ENCODE results near the gene LDLRAD3.

Gene LDLRAD3

DNA sequence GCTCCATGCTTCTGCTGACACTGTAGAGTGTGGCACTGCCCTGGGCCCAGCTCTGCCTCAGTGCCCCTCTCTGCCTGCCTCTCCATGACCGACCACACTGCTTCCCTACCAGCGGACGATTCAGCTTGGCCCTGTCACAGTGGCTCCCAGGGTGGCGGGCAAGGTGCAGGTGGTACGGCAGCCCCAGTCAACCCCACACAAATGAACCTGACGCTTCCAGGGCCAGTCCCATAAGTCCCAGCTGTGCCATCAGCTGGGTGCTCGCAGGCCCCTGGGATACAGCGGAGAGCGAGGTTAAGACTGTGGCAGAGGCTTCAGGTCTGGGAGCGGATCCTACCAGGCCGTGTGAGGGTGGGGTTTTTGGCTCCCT lies 134.8 kb downstream of the LDLRAD3 start:
- no peak for DNase-seq

DNA sequence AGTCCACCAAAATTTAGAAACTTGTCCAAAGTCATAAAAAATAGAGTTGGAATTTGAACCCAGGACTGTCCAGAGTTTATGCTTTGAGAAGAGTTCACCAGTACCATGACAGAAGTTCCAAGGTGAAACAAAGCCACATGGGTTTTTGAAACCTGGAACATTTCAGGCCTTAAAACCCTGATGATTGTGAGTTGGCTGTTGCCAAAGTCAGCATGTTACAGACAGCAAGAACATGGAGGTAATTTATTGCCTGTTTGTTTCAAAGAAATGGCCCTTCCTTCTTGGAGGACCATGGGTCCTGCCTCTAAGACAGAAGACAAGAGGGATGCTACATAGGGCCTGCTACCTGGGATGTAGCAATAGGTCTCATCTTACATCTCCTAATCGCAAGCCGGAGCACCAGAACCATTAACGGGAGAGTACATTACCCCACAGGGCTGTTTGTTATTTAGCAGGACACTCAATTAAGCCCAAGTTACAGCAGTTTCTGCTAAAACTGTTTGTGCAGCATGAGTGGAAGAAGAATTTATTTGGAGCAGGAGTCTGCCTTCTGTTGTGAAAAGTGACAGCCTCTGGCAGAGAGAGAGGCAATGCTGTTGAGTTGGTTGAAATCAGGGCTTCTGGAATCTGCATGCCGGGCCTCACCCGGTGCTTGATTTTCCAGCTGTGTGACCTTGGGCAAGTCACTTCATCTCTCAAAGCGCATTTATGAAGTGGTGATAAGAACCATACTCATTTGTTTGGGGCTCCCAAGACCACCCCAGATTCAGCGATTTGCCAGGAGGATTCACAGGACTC lies 136.2 kb downstream of the LDLRAD3 start:
- no peak for DNase-seq

DNA sequence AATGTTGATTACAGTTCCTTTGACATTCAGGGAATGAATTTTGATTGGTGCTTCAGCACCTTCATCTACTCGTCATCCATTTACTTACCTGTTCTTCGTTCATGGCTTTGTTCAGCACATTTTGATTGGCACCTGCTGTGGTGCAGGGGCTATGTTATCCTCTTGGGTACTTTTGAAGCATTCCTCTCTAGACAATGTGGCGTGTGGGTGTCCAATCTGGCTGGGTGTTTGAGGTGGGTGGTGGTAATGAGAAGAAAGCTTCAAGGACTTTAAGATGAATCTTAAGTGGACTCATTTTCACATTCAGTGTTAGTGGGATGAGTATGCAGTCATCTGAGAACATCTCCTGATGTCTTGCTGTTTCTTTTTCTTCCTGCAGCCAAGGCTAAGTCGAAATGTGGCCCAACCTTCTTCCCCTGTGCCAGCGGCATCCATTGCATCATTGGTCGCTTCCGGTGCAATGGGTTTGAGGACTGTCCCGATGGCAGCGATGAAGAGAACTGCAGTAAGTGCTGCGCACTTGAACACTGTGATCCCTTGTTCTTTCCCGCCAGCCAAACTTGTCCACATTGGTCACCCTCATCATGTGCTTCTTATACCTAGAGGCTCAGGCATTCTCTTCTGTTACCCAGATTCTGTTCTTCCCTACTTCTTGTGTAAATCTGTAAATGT lies 137.5 kb downstream of the LDLRAD3 start:
- DNase-seq, result no peak

DNA sequence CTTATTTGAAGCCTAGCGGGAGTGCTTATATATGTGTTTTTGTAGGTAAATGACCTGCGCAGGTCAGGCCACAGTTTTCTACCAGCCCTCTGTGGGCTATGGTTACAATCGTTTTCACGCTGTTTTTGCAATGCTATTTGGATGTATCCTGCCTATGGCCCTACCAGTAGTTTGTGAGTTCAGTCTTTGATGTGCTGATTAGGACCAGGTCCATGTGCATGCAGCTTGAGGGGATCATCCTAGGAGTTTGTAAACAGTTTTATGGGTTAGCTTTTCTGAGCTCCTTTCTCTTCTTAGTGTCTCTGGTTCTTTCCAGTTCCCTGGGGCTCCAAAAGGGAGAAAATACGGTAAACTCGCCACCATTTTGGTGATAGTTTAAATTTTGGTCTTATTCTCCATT lies 142.5 kb downstream of the LDLRAD3 start:
- no peak for DNase-seq

DNA sequence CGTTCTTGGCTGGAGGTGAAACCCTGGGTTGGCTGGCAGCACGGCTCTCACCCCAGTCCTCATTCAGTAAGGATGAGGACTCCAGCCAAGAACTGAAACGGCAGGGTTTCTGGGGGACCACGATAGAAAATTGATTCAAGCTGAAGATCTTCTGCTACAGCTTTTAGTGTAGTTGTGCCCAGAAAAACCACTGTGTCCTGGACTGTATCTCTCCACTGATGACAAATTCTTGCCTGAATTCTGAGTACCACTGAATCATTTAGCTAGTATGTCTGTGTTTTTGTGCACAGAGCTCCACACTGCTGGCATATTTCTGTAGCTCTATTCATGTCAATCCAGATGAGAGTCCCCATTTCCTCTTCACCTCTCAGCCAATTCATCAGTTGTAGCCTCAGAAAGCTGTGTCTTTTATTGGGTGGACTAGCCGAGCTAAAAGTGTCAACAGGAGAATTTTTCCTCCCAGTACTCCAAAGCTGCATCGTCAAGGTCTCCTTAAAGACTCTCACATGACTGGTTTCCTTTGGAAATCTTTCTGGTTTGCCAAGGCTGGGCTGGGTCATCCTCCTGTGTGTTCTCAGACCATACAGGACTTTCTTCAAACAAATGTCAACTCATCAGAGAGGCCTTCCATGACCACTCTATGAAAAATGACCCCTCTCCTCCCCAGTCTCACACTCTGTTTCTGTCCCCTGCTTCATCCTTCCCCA lies 144.6 kb downstream of the LDLRAD3 start:
- DNase-seq, result no peak

DNA sequence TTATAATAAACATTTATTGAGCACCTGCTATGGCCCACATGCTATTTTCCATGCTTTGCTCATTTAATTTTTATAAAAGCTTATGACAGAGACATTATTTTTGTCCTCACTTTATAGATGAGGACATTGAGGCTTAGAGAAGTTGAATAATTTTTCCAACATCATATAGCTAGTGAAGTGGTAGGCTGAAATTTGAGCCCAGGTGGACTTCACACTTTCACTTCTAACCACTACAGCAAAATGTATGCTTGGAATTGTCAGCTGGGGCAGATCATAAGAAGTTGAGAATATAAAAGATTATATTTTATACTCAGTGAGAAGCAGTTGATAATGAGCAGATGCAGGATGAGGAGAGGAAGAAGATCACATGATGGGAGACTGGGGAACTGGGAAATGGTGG lies 146.1 kb downstream of the LDLRAD3 start:
- no peak for DNase-seq

DNA sequence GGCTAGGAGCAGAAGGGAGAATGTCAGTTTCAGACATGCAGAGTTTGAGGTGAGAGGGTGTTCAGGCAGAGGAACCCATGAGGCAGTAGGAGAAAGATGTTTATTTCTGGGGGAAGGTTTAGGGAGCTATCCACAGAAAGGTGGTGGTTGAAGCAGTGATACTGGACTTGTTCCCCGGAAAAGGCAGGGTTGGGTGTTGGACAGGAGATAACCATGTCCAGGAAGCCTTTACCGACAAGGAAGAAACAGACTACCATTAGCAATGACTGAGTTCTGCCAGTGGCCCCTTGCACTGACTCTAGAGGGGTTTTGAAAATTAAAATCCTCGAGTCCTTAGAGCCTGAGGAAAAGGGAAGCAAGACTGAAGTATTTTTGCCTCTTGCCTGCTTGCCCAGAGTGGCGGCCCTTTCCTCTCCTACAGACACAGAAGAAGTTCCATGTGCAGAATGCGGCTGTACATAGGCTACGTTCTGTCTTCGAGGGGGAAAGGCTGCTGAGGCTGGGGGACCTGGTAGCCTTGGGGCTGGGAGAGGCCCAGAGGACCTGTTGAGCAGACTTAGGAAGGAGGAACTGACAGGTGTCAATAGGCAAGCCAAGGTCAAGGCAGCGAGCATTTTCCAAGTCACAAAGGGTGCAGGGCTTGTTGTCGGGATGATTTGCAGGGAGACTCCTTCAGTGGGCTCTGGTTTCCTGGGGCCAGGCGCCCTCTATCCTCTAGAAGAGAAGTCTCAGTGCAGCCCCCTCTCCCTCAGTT lies 146.7 kb downstream of the LDLRAD3 start:
- peak; percentile 69 for DNase-seq

DNA sequence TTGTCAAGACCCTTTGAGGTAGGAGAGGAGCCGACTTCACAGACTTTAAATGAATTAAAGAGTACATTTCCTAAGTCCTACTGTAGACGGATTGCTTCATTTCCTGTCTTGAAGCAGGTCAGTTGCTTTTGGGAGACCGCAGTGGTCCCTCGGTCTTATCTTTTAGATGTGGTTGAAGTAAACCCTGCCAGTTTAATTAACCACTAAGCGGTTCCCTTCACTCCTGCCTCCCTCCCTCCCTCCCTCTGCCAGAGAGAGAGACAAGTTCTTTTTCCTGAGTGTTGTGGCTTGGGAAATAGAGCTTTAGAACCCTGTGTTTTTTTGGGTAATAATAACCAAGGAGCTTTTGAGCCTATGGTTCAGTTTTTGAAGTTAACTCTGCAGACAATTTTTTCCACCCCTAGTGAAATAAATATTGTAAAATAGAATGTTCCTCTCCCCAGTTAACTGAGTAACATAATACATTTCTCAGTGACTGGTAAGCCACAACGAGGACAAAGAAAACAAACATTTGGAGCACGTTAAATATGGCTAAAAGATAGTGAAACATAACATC lies 147.5 kb downstream of the LDLRAD3 start:
- peak; percentile 98 for DNase-seq

DNA sequence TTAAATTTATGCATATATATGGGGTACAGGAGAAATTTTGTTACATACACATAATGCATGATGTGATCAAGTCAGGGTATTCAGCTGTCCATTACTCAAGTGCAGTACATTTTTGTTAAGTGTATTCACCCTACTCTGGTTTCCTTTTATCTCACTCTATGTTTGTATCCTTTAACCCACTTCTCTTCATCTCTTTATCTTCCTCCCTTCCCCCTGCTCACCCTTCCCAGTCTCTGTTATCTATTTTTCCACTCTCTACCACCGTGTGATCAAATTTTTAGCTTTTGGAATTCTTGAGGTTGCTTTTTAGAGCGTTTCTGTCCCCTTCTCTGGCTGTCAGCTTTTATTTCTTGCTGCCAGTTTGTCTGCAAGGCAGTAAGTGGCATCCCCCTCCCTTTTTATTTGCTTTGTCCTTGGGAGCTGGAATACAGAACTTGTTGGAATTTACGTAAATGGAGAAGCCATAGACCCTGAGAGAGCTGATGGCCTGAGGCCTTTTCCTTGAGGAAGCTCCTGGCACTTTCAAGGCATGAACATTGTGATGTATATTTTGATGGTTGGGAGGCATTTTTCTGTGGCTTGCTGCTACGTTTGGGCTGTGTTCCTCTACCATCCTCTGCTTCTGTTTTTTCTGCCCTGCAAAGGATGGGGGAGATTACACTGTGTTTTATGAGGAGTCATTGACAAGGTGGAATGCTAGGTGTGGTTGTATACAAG lies 148.6 kb downstream of the LDLRAD3 start:
- peak; percentile 65 for DNase-seq

DNA sequence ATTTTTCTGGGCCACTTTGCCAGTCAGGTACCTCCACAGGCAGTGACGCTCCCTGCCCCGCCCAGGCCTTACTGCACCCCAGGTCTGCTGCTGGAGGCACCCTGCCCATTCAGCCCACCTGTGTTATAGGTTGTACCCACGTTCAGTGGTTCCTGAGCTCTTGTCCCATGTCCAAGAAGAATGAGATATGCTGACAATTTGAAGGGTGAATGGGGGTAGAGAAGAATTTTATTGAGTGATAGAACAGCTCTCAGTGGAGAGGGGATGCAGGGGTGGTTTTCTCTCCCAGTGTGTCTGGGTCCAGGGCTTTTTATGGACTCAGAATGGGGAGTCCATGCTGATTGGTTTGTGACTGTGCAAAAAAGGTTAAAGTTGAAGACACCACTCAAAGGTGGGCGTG lies 149.7 kb downstream of the LDLRAD3 start:
- DNase-seq, result no peak

DNA sequence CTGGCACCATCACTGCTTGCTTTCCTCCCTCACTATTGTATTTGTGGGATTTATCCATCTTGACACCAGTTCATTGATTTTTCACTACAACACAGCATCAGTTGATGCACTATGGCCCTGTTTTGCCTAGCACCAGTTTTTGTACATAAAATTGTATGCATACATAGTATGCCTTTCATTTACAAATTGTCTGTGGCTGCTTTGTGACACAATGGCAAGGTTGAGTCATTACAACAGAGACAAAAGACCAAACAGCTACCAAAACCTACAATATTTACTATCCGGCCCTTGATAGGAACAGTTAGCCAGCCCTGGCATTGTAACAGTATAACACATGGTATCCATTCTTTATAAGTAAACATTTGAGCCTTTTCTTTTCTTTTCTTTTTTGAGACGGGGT lies 150.3 kb downstream of the LDLRAD3 start:
- DNase-seq, result no peak

DNA sequence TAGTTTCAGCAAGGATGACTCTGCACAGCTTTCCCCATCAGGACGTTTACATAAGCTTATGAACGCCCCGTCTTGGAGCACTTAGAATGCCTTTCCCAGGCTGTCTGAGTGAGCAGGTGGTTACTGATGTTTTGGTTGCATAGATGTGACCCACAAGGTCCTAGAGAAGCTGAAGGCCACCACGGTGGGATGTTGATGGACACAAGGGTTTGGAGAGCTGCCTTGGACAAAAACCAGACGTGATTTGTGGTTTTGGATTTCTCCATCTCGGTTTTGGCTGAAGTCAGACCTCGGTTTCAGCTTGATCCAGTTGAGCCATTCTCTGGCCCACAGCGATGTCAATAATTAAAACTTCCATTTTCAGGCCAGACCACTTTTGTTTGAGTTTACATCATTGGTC lies 151.9 kb downstream of the LDLRAD3 start:
- no peak for DNase-seq

DNA sequence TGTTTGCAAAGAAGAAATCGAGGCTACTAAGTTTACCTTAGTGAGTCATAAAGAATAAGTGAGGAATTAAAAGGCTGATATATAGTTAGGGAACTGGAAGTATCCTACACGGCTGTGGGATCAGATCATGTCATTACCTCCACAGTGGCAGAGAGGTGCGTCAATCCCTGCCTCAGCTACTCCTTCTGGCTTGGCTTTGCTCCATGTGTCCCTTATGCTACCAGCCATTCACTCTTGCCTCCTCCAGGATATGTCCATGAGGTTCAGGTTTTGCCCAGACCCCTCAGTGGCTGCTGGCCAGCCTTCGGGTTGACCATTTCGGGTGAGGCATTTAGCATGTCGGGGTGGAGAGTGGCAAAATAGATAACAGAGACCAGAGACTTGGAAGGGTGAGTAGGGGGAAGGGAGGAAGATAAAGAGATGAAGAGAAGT lies 153.4 kb downstream of the LDLRAD3 start:
- DNase-seq, result peak; percentile 83

DNA sequence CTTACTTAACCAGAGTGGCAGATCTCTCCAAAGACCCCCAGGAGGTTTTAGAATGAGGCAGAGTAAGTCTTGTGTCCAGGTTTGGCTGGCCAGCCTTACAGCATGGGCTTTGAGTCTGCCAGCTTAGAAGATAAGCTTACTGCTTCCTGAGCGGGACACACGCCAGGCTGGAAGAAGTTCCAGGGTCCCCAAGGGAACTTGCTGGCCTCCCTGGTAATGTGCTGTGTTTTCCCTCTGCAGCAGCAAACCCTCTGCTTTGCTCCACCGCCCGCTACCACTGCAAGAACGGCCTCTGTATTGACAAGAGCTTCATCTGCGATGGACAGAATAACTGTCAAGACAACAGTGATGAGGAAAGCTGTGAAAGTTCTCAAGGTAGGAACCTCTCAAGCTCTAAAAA lies 154.2 kb downstream of the LDLRAD3 start:
- no peak for DNase-seq

DNA sequence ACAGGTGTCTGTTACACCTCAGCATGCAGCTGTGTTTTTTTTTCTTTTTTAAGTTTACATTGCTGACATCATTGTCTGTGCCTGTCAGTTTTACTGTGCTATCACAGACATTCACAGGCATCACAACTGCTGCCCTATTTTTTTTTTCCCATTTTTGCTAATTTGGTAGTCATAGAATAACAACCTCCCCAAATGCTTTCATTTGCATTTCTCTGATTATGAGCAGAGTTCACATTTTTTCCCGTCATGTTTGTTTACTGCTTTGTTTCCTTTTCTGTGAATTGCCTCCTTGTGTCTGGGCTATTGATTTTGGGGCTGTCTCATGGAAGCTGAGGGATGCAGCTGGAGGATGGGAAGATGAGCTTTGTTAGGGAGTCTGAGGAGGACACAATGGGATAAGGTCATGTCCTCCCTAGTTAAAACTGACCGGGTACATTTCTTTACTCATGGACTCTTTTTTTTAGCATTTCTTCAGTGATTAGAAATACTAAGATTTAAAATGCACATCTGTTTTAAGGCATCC lies 155.1 kb downstream of the LDLRAD3 start:
- DNase-seq, result no peak

DNA sequence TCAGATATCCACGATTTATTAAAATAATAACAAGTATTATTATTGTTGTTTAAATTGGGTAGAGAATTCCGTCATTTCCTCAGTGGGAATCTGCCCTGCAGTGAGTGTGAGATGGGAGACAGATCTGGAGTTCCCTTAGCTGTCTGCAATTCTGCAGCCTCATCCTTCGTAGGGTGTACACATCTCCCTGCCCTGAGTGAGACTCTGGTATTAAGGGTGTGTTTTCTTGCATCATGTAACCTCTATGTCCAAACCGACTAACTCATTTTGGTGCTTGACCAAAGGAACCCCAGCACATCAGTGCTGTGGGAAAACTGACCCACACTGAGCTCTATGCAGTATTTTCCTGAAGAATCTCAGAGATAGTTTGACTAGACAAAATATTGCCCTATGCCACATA lies 157.6 kb downstream of the LDLRAD3 start:
- no peak for DNase-seq

DNA sequence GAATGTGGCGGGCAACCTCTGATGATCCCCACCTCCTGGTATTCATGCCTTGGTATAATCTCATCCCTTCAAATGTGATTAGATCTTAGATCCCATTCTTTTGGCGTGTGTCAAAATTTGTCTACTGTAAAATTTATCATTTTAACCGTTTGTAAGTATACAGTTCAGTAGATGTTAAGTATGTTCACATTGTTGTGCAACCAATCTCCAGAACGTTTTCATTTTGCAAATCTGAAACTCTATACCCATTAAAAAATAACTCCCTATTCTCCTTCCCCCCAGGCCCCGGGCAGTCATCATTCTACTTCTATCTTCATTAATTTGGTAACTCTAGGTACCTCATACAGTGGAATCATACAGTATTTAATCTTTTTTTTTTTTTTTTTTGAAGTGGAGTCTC lies 159.0 kb downstream of the LDLRAD3 start:
- DNase-seq, result no peak

DNA sequence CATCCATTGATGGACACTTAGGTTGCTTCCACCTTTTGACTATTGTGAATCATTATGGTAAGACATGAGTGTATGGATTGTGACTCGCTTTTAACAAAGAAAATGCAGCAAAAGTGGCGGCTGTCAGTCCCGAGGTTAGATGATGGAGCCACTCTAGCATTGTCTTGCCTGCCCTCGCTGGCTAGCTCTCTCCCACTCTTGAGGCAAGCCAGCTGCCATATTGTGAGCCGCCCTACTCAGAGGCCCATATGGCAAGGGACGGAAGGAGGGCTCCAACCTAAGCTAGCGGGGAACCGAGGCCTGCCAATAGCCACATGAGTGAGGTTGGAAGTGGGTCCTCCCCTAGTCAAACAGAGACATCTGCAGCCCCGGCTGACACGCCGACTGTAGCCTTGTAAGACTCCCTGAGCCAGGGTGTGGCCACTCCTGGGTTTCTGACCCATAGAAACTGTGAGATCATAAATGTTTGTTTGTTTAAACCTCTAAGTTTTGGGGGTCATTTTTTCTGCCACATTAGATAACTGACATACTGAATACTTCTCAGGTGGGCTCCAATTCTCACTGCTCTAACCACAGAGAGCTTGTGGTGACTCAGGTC lies 160.2 kb downstream of the LDLRAD3 start:
- DNase-seq, result peak; percentile 68

DNA sequence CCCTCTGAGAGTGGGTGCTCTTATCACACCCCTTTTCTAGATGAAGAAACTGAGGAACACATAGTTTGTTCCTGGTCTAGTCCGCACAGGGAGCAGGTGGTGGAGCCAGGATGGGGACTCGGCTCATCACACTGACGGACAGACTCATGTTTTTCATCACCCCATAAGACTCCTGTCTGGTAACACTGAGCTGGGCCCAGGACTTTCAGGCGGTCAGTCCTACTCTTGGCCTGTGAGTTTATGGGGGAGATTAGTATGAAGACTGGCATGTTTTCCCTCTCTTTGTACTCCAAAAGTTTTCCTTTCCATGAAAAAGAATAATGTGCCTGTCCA lies 160.8 kb downstream of the LDLRAD3 start:
- no peak for DNase-seq

DNA sequence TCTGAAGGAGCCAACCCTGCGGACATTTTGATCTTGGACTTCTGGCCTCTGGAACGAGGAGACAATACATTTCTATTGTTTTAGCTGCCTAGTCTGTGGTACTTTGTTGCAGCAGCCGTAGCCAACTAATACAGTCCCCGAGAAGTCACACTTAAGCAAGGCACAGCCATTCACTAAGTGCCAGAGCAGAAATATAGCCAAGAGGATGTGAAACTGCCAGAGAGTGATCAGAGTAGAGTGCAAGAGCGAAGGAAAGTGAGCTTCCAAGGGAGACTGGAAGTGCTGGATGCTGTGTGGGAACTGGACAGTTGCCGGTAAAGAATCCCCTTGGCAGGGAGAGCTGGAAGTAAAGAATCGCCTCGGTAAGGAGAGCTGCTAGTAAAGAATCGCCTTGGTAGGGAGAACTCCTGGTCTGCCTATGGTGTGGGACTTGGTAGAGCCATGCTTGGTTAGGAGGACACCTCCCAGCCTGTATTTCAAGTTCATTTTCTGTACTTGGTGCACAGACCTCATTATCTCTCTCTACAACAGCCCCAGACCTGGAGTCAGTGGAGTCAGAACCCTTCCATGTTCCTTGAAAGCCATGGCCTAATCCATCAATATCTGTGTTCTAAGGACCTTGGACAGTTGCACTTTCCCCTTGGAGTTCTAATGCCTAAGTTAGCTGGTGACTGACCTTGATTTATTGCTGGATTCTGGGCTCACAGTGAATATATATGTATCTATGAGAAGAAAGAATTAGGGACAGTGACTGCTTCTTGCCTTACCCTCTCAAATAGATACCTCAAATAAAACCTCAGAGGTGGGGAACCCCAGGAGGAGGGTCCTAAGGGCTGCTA lies 162.1 kb downstream of the LDLRAD3 start:
- no peak for DNase-seq

DNA sequence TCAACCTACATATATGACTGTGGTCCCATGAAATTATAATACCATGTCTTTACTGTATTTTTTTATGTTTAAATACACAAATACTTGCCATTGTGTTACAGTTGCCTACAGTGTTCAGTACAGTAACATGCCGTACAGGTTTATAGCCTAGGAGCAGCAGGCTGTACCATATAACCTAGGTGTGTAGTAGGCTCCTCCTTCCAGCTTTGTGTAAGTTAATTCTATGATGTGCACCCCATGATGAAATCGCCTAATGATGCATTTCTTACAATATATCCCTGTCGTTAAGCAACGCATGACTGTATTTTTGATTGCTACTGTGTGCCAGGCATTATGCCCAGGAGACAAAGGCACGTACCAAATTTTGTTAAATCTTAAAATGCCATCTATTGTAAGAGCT lies 163.7 kb downstream of the LDLRAD3 start:
- no peak for DNase-seq
